GM12892 (cell line): ENCODE data around the gene NSD2.
"Not testable (repeated sequence)": the region's sequence is repeated elsewhere in the genome, so short reads cannot be mapped to it uniquely, and the experiment has no call there.

Experiments
- DNase-seq: peaks from one replicate; pipeline ENCODE4 v3.0.0; 2011; ENCODE audit not compliant: insufficient read length
- FAIRE-seq: peaks from 2 replicates; lab custom pipeline; 2011; peaks lifted over from hg19 to GRCh38; lab: Jason Lieb, UNC
- POLR2A ChIP-seq: IDR thresholded peaks from 2 replicates; pipeline ENCODE4 v1.6.1; 2011; ENCODE audit warnings: low read depth, low read length, control low read depth
- POLR2AphosphoS5 ChIP-seq: IDR thresholded peaks from 2 replicates; pipeline ENCODE4 v1.6.1; 2011; ENCODE audit warnings: low read depth, low read length, control low read depth
- TAF1 ChIP-seq: IDR thresholded peaks from 2 replicates; pipeline ENCODE4 v1.6.1; 2011; ENCODE audit warnings: low read depth, mild to moderate bottlenecking, control low read depth, low read length, borderline replicate concordance

The NSD2 gene

DNA sequence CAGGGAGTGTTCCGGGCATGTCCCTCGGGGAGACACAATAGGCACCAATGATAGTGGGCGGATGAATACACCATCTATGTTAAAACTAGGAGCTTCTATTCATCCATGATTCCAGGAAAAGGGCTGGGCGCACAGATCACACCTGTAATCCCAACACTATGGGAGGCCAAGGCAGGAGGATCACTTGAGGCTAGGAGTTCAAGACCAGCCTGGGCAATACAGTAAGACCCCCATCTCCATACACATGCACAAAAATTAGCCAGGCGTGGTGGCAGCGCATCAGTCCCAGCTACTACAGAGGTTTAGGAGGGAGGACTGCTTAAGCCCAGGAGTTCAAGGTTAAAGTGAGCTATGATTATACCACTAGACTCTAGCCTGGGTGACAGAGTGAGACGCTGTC, 135.2 kb downstream of the NSD2 start:
- no peak for TF ChIP-seq TAF1
- TF ChIP-seq POLR2AphosphoS5 = no peak
- no peak for TF ChIP-seq POLR2A
- DNase-seq = no peak
- FAIRE-seq = no peak

DNA sequence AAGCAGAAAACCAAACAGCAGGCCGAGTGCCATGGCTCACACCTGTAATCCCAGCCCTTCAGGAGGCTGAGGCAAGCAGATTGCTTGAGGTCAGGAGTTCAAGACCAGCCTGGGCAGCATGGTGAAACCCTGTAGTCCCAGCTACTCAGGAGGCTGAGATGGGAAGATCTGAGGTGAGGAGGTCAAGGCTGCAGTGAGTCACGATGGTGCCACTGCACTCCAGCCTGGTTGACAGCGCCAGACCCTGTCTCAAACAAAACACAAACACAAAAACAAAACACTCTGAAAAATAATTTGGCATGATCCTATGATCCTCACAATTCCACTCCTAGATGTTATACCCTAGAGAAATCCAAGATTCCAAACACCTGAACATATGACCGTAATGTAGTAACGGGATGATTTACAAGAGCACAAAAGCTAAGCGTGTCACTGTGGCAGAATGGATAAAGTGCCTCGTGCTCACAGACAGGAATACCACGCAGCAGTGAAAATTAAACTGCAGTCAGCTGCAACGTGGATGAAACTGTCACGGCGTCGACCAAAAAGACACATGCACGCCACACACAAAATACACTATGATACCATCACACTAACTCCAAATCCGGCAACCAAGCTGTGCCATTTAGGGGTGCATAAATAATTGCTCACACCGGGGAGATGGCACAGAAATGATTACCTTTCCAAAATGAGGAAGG, 135.9 kb downstream of the NSD2 start:
- TF ChIP-seq POLR2A = no peak
- TF ChIP-seq POLR2AphosphoS5 = no peak
- FAIRE-seq = no peak

DNA sequence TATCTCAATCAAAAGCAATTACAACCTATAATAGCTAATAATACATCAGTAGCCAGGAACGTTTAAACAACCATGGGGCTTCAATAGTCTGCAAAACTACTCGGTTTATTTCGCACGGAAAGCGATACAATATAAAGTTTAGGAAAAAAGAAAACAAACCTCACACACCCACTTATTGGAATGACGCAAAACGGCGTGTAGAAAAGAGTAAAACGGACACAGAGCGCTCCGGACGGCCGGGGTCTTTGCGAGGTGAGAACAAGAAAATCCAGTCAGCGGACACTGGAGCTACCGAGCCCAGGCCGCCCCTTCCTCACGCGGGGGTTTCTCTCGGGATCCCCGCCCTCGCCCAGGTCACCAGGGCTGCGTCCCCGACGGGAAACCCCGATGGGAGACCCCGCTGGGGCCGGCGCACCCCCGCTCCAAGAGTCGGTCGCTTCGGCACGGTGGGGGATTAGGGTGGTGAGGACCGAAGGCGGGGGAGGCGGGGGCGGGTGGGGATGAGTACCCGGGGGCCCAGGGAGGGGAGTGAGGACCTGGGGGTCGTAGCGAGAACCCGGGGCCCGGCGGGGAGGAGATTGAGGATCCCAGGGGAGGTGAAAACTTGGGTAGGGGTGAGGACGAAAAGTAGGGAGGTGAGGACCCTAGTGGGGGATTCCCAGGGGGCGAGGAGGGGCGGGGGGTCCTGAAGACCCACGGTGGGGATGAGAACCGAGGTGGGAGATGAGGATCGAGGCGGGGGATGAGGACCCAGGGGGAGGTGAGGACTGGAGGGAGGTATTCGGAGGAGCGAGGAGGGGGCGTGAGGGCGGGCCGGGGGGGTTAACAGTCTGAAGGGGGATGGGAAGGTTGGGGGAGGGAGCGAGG, 136.8 kb downstream of the NSD2 start:
- TF ChIP-seq TAF1 (no peak), POLR2A (no peak), POLR2AphosphoS5 (no peak)
- no peak for DNase-seq
- peak; percentile 30 for FAIRE-seq

More for the DNA sequence above, 135.9 kb downstream of the NSD2 start:
- no peak for DNase-seq

DNA sequence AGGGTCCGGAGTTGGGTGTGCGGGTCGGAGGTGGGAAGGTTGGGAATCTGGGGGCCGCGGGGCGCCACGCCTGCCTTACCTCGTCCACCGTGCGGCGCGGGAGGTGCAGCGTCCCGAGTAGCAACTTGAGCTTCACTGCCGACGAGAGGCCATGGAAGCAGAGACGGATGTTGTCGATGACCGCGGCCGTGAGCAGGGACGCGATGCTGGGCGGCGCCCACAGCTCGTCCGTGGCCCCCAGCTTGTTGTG, 137.4 kb downstream of the NSD2 start:
- no peak for TF ChIP-seq TAF1
- TF ChIP-seq POLR2A = no peak; the same call in 1 of the 2 replicates
- TF ChIP-seq POLR2AphosphoS5 = no peak; the same call in 1 of the 2 replicates
- no peak for FAIRE-seq
- DNase-seq = no peak

DNA sequence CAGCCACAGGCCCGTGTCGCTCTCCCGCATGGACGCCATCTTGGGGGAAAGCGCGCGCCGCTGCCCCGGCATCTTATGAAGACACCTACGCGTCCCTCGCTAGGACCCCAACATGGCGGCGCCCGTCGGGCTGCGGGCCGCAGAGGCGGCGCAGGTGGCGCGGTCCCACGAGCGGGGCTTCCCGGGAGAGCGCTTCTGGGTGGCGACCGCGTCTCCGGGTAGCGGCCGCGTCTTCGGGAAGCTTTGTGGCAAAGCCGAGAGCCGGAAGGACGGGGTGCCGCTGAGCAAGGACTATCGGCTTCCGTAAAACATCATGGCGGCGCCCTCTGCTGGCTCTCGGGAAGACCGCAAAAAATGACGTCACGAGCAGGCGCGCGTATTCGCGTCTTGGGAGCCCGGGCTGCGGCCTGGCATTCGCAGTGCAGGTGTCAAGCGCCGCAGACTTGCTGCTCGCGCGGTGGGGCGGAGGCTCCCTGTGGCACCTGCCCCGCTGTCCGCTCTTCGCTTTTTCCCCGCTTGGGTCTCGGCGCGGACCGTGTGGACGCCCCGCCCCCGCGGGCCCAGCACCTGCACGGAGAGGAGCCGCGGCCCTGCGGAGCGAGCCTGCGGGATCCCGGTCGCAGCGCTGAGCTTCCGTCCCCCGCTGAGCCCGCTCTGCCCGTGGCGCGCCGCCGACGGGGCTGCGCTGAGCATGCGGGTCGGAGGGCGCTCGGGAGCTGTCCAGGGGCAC, 137.9 kb downstream of the NSD2 start, which contains the start of gene NELFA:
Gene NELFA (minus strand): TSS at position 54 of the 730 bp plus-strand sequence. CDS start 15 bp downstream, at position 39.
- FAIRE-seq (peak; percentile 87), DNase-seq (peak; percentile 87)

DNA sequence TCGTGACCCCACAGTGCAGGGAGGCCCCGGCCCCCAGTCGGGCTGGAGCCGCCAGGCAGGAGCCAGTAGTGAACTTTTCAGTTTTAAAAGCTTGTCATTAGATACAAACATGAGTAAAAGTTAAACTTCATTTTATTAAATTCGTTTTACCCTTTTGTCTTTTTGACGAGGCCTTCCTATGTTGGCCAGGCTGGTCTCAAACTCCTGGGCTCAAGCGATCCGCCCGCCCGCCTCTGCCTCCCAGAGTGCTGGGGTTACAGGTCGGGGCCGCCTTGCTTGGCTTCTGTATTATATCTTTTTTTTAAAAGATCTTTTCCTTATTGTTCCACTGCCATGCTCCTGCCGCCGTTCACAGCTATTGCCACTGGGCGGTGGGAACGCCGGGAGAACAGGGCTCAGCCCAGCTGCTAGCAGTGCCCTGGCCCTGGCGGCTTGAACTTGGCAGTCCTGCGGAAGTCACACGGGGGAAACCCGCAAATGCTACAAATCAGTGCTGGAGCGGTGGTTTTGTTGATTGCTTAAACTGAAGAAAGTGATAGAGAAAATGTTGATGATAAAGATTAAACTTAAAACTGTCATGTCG, 138.5 kb downstream of the NSD2 start:
- FAIRE-seq (peak; percentile 48), DNase-seq (no peak)
- TF ChIP-seq TAF1 = no peak

More for the DNA sequence above, 137.9 kb downstream of the NSD2 start, which contains the start of gene NELFA:
- TF ChIP-seq TAF1 (peak; percentile 99), POLR2AphosphoS5 (peak; percentile 82), POLR2A (peak; percentile 85)

DNA sequence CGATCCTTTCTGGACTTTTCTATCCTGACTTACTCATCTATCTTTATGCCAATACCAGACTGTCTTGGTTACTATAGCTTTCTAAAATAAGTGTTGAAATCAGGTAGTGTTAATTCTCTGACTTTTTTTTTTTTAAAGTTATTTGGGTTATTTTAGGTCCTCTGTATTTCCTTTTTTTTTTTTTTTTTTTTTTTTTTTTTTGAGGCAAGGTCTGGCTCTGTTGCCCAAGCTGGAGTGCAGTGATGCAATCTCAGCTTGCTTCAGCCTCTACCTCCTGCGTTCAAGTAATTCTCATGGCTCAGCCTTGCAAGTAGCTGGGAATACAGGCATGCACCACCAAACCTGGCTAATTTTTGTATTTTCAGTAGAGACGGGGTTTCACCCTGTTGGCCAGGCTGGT, 140.4 kb downstream of the NSD2 start:
- FAIRE-seq = no peak
- no peak for DNase-seq
- TF ChIP-seq POLR2AphosphoS5 = no peak

DNA sequence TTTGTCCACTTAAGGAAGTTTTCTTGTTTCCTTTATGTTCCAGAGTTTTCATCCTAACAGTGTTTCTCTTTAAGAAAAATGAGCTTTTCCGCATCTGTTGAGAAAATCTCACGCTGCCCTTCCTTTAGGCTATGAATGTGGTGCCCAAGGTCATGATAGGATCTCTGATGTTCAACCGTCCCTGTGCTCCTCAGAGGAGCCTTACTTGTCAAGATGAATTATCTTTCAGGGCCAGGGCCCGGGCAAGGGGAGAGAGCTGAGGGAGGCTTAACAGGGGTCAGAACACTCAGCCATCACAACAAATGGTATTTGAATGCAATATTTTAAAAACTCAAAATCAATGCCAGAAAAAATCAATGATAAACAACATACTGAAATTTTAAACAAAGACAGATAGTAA, 143.8 kb downstream of the NSD2 start:
- TF ChIP-seq POLR2AphosphoS5 (no peak), TAF1 (no peak), POLR2A (no peak)
- no peak for DNase-seq
- no peak for FAIRE-seq

DNA sequence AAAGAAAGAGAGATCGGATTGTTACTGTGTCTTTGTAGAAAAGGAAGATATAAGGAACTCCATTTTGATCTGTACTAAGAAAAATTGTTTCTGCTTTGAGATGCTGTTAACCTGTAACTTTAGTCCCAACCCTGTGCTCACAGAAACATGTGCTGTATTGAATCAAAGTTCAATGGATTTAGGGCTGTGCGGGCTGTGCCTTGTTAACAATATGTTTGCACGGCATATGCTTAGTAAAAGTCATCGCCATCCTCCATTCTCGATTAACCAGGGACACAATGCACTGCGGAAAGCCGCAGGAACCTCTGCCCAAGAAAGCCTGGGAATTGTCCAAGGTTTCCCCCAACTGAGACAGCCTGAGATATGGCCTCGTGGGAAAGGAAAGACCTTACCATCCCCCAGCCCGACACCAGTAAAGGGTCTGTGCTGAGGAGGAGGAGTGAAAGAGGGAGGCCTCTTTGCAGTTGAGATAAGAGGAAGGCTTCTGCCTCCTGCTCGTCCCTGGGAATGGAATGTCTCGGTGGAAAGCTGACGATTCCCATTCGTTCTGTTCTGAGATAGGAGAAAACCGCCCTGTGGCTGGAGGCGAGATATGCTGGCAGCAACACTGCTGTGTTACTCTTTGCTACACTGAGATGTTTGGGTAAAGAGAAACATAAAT, 150.3 kb downstream of the NSD2 start:
- not testable (repeated sequence) for FAIRE-seq, DNase-seq

DNA sequence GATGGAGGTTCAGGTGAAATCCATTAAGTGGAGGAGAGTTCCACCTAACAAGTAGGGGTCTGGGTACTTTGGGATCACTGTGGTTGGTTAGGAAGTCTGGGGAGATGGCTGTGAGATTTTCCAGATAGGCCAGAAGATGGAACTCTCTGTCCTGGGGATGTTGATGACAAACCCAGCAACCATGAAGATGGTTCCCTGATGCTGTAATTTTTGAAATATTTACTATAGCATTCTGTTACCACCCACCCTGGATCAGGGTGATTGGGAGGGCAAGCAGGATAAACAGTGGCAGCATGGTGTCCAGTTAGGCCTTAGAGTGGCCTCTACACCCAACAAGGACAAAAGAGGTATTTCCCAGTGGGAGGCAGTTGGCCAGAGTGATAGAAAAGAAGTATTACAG, 153.5 kb downstream of the NSD2 start:
- FAIRE-seq (no peak), DNase-seq (no peak)
- TF ChIP-seq TAF1 (no peak), POLR2AphosphoS5 (no peak), POLR2A (no peak)

DNA sequence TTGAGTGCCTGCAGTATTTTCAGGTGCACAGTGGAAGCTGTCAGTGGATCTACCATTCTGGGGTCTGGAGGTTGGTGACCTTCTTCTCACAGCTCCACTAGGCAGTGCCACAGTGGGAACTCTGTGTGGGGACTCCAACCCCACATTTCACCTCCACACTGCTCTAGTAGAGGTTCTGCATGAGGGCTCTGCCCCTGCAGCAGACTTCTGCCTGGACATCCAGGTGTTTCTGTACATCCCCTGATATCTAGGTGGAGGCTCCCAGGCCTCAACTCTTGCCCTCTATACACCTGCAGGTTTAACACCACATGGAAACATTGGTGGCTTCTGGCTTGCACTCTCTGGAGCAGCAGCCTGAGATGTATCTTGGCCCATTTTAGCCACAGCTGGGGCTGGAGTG, 154.6 kb downstream of the NSD2 start:
- TF ChIP-seq TAF1 (no peak), POLR2A (no peak), POLR2AphosphoS5 (no peak)
- DNase-seq (no peak), FAIRE-seq (no peak)

DNA sequence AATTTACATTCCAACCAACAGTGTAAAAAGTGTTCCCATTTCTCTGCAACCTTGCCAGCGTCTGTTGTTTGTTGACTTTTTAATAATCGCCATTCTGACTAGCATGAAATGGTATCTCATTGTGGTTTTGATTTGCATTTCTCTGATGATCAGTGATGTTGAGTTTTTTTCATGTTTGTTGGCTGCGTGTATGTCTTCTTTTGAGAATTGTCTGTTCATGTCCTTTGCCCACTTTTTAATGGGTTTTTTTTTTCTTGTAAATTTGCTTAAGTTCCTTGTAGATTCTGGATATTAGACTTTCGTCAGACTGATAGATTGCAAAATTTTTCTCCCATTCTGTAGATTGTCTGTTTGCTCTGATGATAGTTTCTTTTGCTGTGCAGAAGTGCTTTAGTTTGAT, 155.9 kb downstream of the NSD2 start:
- not testable (repeated sequence) for FAIRE-seq, DNase-seq

DNA sequence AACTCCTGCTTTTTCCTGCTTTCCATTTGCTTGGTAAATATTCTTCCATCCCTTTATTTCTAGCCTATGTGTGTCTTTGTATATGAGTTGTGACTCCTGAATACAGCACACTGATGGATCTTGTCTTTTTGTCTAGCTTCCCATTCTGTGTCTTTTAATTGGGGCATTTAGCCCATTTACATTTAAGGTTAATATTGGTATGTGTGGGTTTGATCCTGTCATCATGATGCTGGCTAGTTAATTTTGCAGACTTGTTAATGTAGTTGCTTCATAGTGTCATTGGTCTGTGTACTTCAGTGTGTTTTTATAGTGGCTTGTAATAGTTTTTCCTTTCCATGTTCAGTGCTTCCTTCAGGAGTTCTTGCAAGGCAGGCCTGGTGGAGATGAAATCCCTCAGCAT, 160.0 kb downstream of the NSD2 start:
- FAIRE-seq, DNase-seq: not testable (repeated sequence)
